Retina (tissue), 1 donor: ENCODE measurements around the gene FGF14.

ENCODE experiments used
- DNase-seq: peaks from one replicate; pipeline ENCODE4 v3.0.0-alpha.2; 2016

The FGF14 gene

GRCh38 chr13:101706651-101707050 is 695.2 kb downstream of the FGF14 start:
- DNase-seq, result no peak

GRCh38 chr13:101703838-101704237 is 698.0 kb downstream of the FGF14 start:
- DNase-seq, result no peak

- no peak for DNase-seq
Observed at GRCh38 chr13:101703081-101703480, 698.8 kb downstream of the FGF14 start.

- DNase-seq, result no peak
Observed at GRCh38 chr13:101700598-101700997, 701.2 kb downstream of the FGF14 start.

- DNase-seq, result no peak
Observed at GRCh38 chr13:101698400-101698799, 703.4 kb downstream of the FGF14 start.

- no peak for DNase-seq
Observed at GRCh38 chr13:101697745-101698144, 704.1 kb downstream of the FGF14 start.

GRCh38 chr13:101695870-101696516 is 705.9 kb downstream of the FGF14 start:
- DNase-seq, result no peak

GRCh38 chr13:101691341-101691860 is 710.4 kb downstream of the FGF14 start:
- peak; percentile 24 for DNase-seq

GRCh38 chr13:101690871-101691270 is 711.0 kb downstream of the FGF14 start:
- no peak for DNase-seq

- DNase-seq, result no peak
Observed at GRCh38 chr13:101686003-101686402, 715.8 kb downstream of the FGF14 start.

- no peak for DNase-seq
Observed at GRCh38 chr13:101681834-101682233, 720.0 kb downstream of the FGF14 start.

GRCh38 chr13:101673360-101674105 is 728.3 kb downstream of the FGF14 start:
- DNase-seq, result no peak

- no peak for DNase-seq
Observed at GRCh38 chr13:101661839-101662238, 740.0 kb downstream of the FGF14 start.
